TTC549 (cell line): ENCODE measurements around the gene GNAI2.

Experiments
- FAIRE-seq: peaks from 2 replicates; lab custom pipeline; 2012; peaks lifted over from hg19 to GRCh38; lab: Jason Lieb, UNC

Gene GNAI2

GRCh38 chr3:50298836-50299637 is 63.0 kb downstream of the GNAI2 start, which contains the start of the genes HYAL3 and NAA80:
Gene HYAL3, minus strand, starts transcription at chr3:50299405. Its CDS starts 3,803 bp downstream, at chr3:50295602.
Gene NAA80, minus strand, starts transcription at chr3:50299405. Its CDS starts 1,942 bp downstream, at chr3:50297463.
- FAIRE-seq: peak; percentile 93

- FAIRE-seq: no peak
These were observed 63.6 kb downstream of the GNAI2 start for GRCh38 chr3:50299638-50299928.

- FAIRE-seq: no peak
These were observed 64.1 kb downstream of the GNAI2 start for GRCh38 chr3:50299929-50300680.

GRCh38 chr3:50300681-50301254 is 64.8 kb downstream of the GNAI2 start:
- no peak for FAIRE-seq

- no peak for FAIRE-seq
These were observed 66.3 kb downstream of the GNAI2 start for GRCh38 chr3:50302095-50303012.

- no peak for FAIRE-seq
These were observed 67.2 kb downstream of the GNAI2 start, which contains the start of gene HYAL1 for GRCh38 chr3:50303013-50303815. Gene HYAL1, minus strand, starts transcription at chr3:50303574. Its CDS starts 618 bp downstream, at chr3:50302956.

GRCh38 chr3:50304601-50305000 is 68.6 kb downstream of the GNAI2 start:
- FAIRE-seq: no peak
